ENCODE data around the gene SSBP3.

Gene SSBP3

GRCh38 chr1:54294887-54295286 is 111.3 kb downstream of the SSBP3 start:
- H3K27me3 ChIP-seq (ENCODE audit: control insufficient read depth, insufficient read depth, low read length): no peaks in the 10 kb centered on the region
- H3K4me1 ChIP-seq (ENCODE audit: control insufficient read depth, low read depth, low read length): peaks cover 30% of the 10 kb centered on the region
- no peak overlapping the region for H3K4me3 ChIP-seq (ENCODE audit: low read length)
- no peak overlapping the region for H3K27ac ChIP-seq (ENCODE audit: low read length)
- no peaks in the 10 kb centered on the region for H3K36me3 ChIP-seq (ENCODE audit: control insufficient read depth, low read depth, low read length)
- H3K9ac ChIP-seq (ENCODE audit: low read length): no peak overlapping the region
- H3K9me3 ChIP-seq (ENCODE audit: control insufficient read depth, low read depth, low read length): no peaks in the 10 kb centered on the region

- Histone ChIP-seq H3K9me3 (ENCODE audit: control insufficient read depth, low read depth, low read length) (no peaks in the 10 kb centered on the region), H3K27me3 (ENCODE audit: control insufficient read depth, insufficient read depth, low read length) (no peaks in the 10 kb centered on the region), H3K36me3 (ENCODE audit: control insufficient read depth, low read depth, low read length) (no peaks in the 10 kb centered on the region), H3K4me1 (ENCODE audit: control insufficient read depth, low read depth, low read length) (peaks cover 28% of the 10 kb centered on the region), H3K9ac (ENCODE audit: low read length) (no peak overlapping the region), H3K27ac (ENCODE audit: low read length) (no peak overlapping the region), H3K4me3 (ENCODE audit: low read length) (no peak overlapping the region)
These were observed 113.9 kb downstream of the SSBP3 start for GRCh38 chr1:54292002-54292911.

DNA sequence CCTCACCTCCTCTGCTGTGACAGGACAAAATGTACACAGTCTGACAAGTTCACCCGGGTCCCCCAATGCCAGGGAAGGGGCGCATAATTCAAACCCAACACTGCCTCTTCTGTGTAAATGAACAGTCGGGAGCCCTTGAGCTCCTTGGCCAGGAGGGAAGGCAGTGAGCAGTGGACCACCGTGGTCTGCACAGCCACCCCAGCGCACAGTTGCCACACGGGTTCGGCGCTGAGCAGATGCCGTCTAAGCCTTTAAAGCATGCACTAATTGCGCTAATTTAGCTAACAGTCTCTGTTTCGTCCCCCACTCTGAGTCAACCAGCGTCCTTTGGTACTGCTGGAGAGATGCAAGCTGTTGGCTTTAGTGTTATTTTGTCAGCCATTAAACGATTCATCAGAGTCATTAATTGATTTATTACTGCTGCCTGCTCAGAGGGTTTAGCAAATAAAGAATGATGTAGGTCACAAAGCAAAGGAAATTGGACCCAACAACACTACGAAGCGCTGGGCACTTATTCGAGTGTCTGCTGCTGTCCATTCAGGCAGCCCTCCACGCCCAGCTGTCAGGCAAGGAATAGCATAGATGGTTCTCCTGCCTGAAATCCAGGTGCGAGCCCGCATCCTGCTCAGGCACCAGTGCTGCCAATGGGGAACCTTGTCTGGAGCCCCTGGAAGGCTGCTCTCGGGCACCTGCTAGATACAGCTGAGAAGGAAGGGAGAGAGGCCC is 114.8 kb downstream of the SSBP3 start:
- no peaks in the 10 kb centered on the region for H3K36me3 ChIP-seq (ENCODE audit: control insufficient read depth, low read depth, low read length)
- no peak overlapping the region for H3K9ac ChIP-seq (ENCODE audit: low read length)
- H3K9me3 ChIP-seq (ENCODE audit: control insufficient read depth, low read depth, low read length): no peaks in the 10 kb centered on the region
- H3K27me3 ChIP-seq (ENCODE audit: control insufficient read depth, insufficient read depth, low read length): no peaks in the 10 kb centered on the region
- H3K4me1 ChIP-seq (ENCODE audit: control insufficient read depth, low read depth, low read length): peaks cover 36% of the 10 kb centered on the region
- no peak overlapping the region for H3K4me3 ChIP-seq (ENCODE audit: low read length)
- H3K27ac ChIP-seq (ENCODE audit: low read length): no peak overlapping the region

DNA sequence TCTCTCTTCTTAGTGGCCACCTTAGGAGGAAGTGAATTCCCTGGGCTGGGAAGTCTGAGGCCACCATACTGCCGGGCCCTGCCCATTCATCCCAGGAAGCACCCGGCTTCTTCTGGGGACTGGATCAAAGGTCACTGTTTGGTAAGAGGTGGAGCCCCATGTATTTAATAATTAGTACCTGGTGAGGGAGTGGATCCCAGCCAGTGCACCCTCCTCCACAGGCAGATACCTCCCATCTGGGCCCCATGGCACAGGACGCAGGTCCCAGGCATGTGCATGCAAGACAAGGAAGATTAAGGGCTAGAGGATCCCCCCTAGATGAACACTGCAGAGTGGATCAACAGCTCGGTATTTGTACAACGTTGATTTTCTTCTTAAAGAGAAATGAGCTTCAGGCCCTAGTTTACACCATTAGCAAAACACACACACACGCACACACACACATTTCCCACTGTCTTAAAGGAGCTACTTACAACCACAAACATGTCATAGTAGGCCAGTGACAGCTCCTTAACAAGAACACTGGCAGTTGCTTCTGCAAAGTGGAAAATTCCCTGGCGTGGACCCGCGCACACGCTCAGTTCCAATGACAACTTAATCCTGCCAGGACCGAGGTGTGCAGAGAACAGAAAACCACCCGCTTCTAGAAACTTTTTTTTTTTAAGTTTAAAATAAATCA is 115.5 kb downstream of the SSBP3 start:
- no peaks in the 10 kb centered on the region for H3K9me3 ChIP-seq (ENCODE audit: control insufficient read depth, low read depth, low read length)
- H3K27me3 ChIP-seq (ENCODE audit: control insufficient read depth, insufficient read depth, low read length): no peaks in the 10 kb centered on the region
- peaks cover 41% of the 10 kb centered on the region for H3K4me1 ChIP-seq (ENCODE audit: control insufficient read depth, low read depth, low read length)
- no peak overlapping the region for H3K27ac ChIP-seq (ENCODE audit: low read length)
- no peak overlapping the region for H3K4me3 ChIP-seq (ENCODE audit: low read length)
- no peak overlapping the region for H3K9ac ChIP-seq (ENCODE audit: low read length)
- no peaks in the 10 kb centered on the region for H3K36me3 ChIP-seq (ENCODE audit: control insufficient read depth, low read depth, low read length)

DNA sequence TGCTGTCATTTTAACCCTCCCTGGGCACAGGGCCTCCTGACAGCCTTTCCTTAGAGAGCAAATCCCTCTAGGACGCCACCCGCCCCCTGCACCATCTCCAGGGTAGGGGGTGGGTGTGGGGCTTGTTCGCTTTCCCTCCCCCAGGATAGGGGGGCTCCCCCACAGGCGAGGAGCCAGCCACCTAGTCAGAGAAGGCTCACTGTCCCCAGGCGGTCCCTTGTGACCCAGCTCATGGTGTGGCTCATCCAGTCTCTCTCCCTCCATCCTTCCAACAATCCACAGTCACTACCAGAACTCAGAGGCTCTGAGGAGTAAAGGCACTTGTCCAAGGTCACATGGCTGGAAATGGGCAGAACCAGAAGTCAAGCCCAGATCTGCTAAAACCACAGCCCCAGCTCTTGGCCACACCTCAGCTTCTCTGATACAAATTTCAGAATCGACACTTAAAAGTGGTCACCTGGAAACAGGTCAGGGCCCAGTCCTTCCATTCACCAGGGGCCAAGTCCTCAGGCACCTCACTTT is 116.4 kb downstream of the SSBP3 start:
- Histone ChIP-seq H3K4me3 (ENCODE audit: low read length) (no peak overlapping the region), H3K9me3 (ENCODE audit: control insufficient read depth, low read depth, low read length) (no peaks in the 10 kb centered on the region), H3K36me3 (ENCODE audit: control insufficient read depth, low read depth, low read length) (no peaks in the 10 kb centered on the region), H3K9ac (ENCODE audit: low read length) (no peak overlapping the region), H3K4me1 (ENCODE audit: control insufficient read depth, low read depth, low read length) (peaks cover 39% of the 10 kb centered on the region), H3K27me3 (ENCODE audit: control insufficient read depth, insufficient read depth, low read length) (no peaks in the 10 kb centered on the region), H3K27ac (ENCODE audit: low read length) (no peak overlapping the region)

GRCh38 chr1:54287801-54288211 is 118.4 kb downstream of the SSBP3 start:
- Histone ChIP-seq H3K4me1 (ENCODE audit: control insufficient read depth, low read depth, low read length) (peaks cover 41% of the 10 kb centered on the region), H3K9ac (ENCODE audit: low read length) (no peak overlapping the region)

GRCh38 chr1:54287176-54287650 is 119.0 kb downstream of the SSBP3 start:
- no peaks in the 10 kb centered on the region for H3K27me3 ChIP-seq (ENCODE audit: control insufficient read depth, insufficient read depth, low read length)
- peaks cover 41% of the 10 kb centered on the region for H3K4me1 ChIP-seq (ENCODE audit: control insufficient read depth, low read depth, low read length)
- H3K36me3 ChIP-seq (ENCODE audit: control insufficient read depth, low read depth, low read length): no peaks in the 10 kb centered on the region
- no peak overlapping the region for H3K27ac ChIP-seq (ENCODE audit: low read length)
- no peaks in the 10 kb centered on the region for H3K9me3 ChIP-seq (ENCODE audit: control insufficient read depth, low read depth, low read length)
- H3K4me3 ChIP-seq (ENCODE audit: low read length): no peak overlapping the region
- no peak overlapping the region for H3K9ac ChIP-seq (ENCODE audit: low read length)

More at GRCh38 chr1:54287801-54288211, 118.4 kb downstream of the SSBP3 start:
- Histone ChIP-seq H3K27ac (ENCODE audit: low read length) (no peak overlapping the region), H3K4me3 (ENCODE audit: low read length) (no peak overlapping the region), H3K9me3 (ENCODE audit: control insufficient read depth, low read depth, low read length) (no peaks in the 10 kb centered on the region), H3K27me3 (ENCODE audit: control insufficient read depth, insufficient read depth, low read length) (no peaks in the 10 kb centered on the region), H3K36me3 (ENCODE audit: control insufficient read depth, low read depth, low read length) (no peaks in the 10 kb centered on the region)

- H3K36me3 ChIP-seq (ENCODE audit: control insufficient read depth, low read depth, low read length): no peaks in the 10 kb centered on the region
- no peaks in the 10 kb centered on the region for H3K9me3 ChIP-seq (ENCODE audit: control insufficient read depth, low read depth, low read length)
- H3K4me1 ChIP-seq (ENCODE audit: control insufficient read depth, low read depth, low read length): peaks cover 41% of the 10 kb centered on the region
- H3K27ac ChIP-seq (ENCODE audit: low read length): no peak overlapping the region
- H3K4me3 ChIP-seq (ENCODE audit: low read length): no peak overlapping the region
- H3K27me3 ChIP-seq (ENCODE audit: control insufficient read depth, insufficient read depth, low read length): no peaks in the 10 kb centered on the region
- H3K9ac ChIP-seq (ENCODE audit: low read length): no peak overlapping the region
These were observed 120.3 kb downstream of the SSBP3 start for GRCh38 chr1:54285815-54286345.

- H3K27ac ChIP-seq (ENCODE audit: low read length): no peak overlapping the region
- no peak overlapping the region for H3K9ac ChIP-seq (ENCODE audit: low read length)
- H3K36me3 ChIP-seq (ENCODE audit: control insufficient read depth, low read depth, low read length): no peaks in the 10 kb centered on the region
- H3K4me1 ChIP-seq (ENCODE audit: control insufficient read depth, low read depth, low read length): peaks cover 41% of the 10 kb centered on the region
- H3K27me3 ChIP-seq (ENCODE audit: control insufficient read depth, insufficient read depth, low read length): no peaks in the 10 kb centered on the region
- no peaks in the 10 kb centered on the region for H3K9me3 ChIP-seq (ENCODE audit: control insufficient read depth, low read depth, low read length)
- no peak overlapping the region for H3K4me3 ChIP-seq (ENCODE audit: low read length)
These were observed 121.2 kb downstream of the SSBP3 start for GRCh38 chr1:54284781-54285529.

DNA sequence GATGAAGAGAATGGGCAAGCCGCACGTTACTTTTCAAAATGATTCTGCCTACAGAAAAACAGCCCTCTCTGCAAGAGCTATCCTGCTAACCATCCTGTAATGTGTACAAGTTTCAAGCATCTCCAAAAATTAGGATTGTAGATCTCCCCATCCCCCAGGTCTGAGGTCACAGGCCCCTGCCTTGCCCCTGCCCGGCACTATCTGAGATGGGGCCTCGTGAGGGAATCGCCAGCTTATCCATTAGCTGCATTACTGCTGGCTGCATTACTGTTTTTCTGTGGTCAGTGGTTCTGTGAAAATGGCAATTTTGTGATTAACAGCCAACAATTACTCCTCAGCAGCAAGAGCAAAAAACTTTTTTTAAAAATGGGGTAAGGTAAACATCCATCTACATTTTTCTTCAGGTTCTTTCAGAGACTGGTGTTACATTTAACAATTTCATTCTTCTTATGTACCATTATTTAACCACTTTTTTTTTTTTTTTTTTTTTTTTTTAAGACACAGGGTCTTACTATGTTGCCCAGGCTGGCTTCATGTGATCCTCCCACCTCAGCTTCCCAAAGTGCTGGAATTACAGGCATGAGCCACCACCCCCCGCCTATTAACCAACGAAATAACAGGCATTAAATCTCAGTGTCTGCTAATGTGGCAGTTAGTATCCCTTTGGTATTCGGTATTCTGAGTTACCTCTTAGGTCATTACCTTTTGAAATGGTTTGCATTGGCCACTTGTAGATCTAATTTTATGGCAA is 122.4 kb downstream of the SSBP3 start:
- Histone ChIP-seq H3K36me3 (ENCODE audit: control insufficient read depth, low read depth, low read length) (no peaks in the 10 kb centered on the region), H3K9ac (ENCODE audit: low read length) (no peak overlapping the region), H3K9me3 (ENCODE audit: control insufficient read depth, low read depth, low read length) (no peaks in the 10 kb centered on the region), H3K27ac (ENCODE audit: low read length) (no peak overlapping the region), H3K27me3 (ENCODE audit: control insufficient read depth, insufficient read depth, low read length) (no peaks in the 10 kb centered on the region), H3K4me1 (ENCODE audit: control insufficient read depth, low read depth, low read length) (peaks cover 41% of the 10 kb centered on the region), H3K4me3 (ENCODE audit: low read length) (no peak overlapping the region)
